ENCODE results near the gene TIMM44. TPM values are rescaled to one million over a fixed set of nuclear protein-coding genes. Genes with fewer than 3 reads are reported as not detected.

The TIMM44 gene
- total and polyA plus RNA-seq, 11 donors: 55.9 to 140 (median 72.9) TPM

GRCh38 chr19:7979559-7979958 lies 36.1 kb upstream of the TIMM44 start:
- TF ChIP-seq POLR2A (IDR thresholded peaks at IDR 0.05) (no peak), CTCF (IDR thresholded peaks at IDR 0.05) (no peak)
- Histone ChIP-seq H3K4me1 (peaks cover 0 to 57% (median 26%) of the 10 kb centered on the region in 12 donors), H3K27ac (no peak overlapping the region), H3K9me3 (no peaks in the 10 kb centered on the region), H3K36me3 (peaks cover 3 to 83% (median 52%) of the 10 kb centered on the region in 9 donors), H3K4me3 (no peak overlapping the region), H3K27me3 (no peaks in the 10 kb centered on the region)
- intact Hi-C loops (cut with DNase I): loop anchor here in 1 of 10 donors (10.0 kb wide), 1 partner anchor 275 kb away; no protein-coding TSS in a partner anchor
- WGBS, 4 donors: 85 to 93% (median 88%) methylated on average over 5 to 8 of the region's 8 CpGs
- no peak for ATAC-seq
- peak in 1 of 5 donors; percentile 51 for DNase-seq

GRCh38 chr19:7979011-7979410 lies 35.5 kb upstream of the TIMM44 start:
- Histone ChIP-seq H3K9me3 (no peaks in the 10 kb centered on the region), H3K4me1 (peaks cover 0 to 57% (median 26%) of the 10 kb centered on the region in 12 donors), H3K4me3 (no peak overlapping the region), H3K36me3 (peaks cover 3 to 83% (median 52%) of the 10 kb centered on the region in 9 donors), H3K27me3 (no peaks in the 10 kb centered on the region), H3K27ac (no peak overlapping the region)
- WGBS, 4 donors: 82 to 96% (median 84%) methylated on average over 8 to 10 of the region's 10 CpGs
- ATAC-seq (no peak), DNase-seq (peak in 1 of 5 donors; percentile 41)
- TF ChIP-seq CTCF (IDR thresholded peaks at IDR 0.05) (no peak), POLR2A (IDR thresholded peaks at IDR 0.05) (no peak)
- intact Hi-C loops (cut with DNase I): loop anchor here in 1 of 10 donors (10.0 kb wide), 1 partner anchor 276 kb away; no protein-coding TSS in a partner anchor

- intact Hi-C loops (cut with DNase I): loop anchor here in 1 of 10 donors (10.0 kb wide), 1 partner anchor 276 kb away; no protein-coding TSS in a partner anchor
- no peak for ATAC-seq
Observed at GRCh38 chr19:7978179-7978825, 34.8 kb upstream of the TIMM44 start.

More at GRCh38 chr19:7978179-7978825, 34.8 kb upstream of the TIMM44 start:
- Histone ChIP-seq H3K9me3 (no peaks in the 10 kb centered on the region), H3K27ac (no peak overlapping the region), H3K36me3 (peaks cover 3 to 83% (median 57%) of the 10 kb centered on the region in 9 donors), H3K4me3 (no peak overlapping the region), H3K4me1 (peaks cover 0 to 55% (median 22%) of the 10 kb centered on the region in 12 donors), H3K27me3 (no peaks in the 10 kb centered on the region)
- DNase-seq: no peak
- no peak for TF ChIP-seq CTCF (IDR thresholded peaks at IDR 0.05)
- no peak for TF ChIP-seq POLR2A (IDR thresholded peaks at IDR 0.05)
- WGBS, 4 donors: 65 to 75% (median 74%) methylated on average over 12 of the region's 12 CpGs
